Bone marrow (tissue), 2 donors: ENCODE measurements around the gene NACA.
"Not testable (repeated sequence)": the region's sequence is repeated elsewhere in the genome, so short reads cannot be mapped to it uniquely, and the experiment has no call there.

Experiments used
- DNase-seq, 2 donors: peaks; one replicate each; lab custom pipeline; 2025; lab: John Stamatoyannopoulos, UW

The NACA gene

DNA sequence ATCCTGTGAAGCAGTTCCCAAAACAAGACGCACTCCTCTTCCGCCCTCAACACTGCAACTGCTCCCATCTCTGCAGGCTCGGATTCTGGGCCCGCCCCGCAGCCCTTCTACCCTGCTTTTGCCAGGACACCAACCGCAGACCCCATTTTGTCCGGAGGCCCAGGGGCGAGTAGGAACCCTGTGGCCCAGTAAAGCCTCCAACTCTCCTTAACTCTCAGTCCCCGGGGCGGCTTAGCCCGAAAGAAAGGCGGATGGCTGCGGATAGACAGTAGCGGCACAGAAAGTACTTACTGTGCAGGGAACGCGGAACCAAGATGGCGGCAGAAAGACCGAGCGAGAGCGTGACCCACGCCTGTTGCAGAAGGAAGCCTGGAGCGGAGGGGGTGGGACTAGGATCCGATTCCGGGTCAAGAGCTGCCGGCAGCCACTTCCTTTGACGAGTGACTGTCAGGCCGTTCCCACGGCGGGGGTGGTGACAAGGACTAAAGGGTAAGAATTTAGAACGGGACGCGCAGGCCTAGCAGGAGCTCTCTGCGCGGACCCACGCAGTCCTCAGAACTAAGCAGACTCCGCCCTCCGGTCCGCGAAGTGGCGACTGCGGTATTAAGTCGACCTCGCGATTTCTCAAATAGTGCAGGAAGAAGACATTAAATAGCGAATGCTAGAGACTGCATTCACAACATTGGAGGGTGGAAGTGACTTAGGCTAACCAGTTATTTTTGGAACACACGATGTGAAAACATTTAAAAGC is at the start of gene NACA:
Gene NACA, minus strand, starts transcription at position 328 of the 751 bp plus-strand sequence. CDS start 778 bp downstream, outside the sequence.
- DNase-seq, result peak; percentile 87 to 99

DNA sequence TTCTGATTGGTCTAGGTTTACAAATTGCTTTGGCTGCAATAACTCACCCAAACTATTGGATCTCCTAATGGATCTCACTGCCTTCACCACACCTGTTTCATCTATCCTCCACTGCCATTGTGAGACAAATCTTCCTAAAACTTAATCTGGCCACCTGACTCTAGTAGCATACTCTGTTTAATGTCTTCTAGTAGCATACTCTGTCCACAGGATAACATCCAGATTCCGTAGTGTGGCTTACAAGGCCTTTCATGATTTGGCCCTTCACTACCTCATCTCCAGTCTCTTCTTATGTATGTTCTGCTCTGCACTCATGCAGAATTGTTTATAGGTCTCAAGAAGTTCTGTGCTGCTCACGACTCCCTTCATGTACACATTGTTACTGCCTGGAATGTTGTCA is 48.0 kb upstream of the NACA start:
- DNase-seq, result no peak

DNA sequence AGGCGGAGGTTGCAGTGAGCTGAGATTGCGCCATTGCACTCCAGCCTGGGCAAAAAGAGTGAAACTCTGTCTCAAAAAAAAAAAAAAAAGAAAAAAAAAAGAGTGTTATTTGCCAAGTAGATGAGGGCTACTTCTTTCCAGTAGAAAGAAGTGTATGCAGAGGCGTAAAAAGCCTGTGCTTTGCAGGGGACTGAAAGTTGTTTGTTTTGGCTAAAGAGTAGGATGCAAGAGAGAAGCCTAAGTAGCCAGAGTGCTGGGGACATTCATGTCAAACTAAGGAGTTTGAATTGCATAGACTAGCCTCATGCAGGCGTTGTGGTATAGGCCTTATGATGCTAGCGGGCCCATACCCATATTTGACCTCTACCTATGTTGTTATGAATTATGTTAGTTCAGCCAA is 47.5 kb upstream of the NACA start:
- DNase-seq, result no peak

DNA sequence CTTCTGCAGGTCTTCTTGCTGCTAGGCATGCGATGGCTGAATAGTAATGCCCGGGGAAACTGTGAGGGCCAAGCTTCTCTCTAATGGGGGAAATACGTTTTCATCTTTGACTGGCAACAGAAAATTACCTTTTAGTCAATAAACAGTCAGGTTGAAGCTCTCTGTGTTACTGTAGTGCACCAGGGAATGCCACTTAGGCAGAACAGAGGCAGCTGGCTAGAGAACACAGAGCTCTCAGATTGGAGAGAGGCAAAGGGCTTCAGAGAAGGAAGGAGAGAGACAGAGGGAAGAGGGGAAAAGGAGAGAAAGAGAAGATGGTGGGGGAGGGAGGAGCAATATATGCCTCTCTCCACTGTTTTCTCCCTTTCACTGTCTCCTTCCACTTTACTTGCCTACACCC is 44.8 kb upstream of the NACA start:
- DNase-seq, result no peak

DNA sequence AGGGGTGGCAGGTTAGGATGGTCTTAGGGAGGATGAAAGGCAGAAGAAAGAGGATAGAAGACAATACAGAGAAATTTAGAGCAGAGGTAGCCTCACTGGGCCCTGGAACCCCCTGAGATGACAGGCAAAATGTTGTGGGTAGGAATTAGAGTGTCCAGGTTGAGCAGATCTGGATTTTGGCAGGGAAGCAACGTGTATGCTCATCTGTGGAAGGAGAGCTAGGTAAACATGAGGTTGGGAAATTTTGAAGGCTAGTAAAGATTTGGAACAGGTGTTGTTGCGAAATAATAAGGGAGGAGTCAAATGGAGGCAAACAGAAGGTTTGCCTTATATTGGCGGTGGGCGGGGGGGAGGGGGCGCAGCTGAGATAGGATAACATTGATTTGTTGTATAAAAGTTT is 43.3 kb upstream of the NACA start:
- no peak for DNase-seq

DNA sequence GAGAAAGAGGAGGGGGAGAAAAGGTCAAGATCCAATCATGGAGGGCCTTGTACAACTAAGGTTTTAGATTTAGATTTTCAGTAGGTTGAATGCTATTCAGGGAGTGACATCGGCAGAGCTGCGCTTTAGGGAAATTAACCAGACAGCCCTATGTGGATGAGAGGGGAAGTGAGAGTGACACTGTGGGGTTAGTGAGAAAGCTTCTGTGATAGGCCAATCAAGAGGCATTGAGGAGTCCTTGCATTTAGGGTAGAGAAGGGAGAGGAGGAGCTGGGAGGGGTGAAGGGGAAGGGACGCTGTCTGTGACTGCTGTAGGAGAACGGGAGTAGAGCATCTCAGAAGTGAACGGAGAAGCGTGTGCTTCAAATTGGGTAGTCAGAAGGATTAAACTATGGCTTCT is 41.4 kb upstream of the NACA start:
- DNase-seq, result no peak

DNA sequence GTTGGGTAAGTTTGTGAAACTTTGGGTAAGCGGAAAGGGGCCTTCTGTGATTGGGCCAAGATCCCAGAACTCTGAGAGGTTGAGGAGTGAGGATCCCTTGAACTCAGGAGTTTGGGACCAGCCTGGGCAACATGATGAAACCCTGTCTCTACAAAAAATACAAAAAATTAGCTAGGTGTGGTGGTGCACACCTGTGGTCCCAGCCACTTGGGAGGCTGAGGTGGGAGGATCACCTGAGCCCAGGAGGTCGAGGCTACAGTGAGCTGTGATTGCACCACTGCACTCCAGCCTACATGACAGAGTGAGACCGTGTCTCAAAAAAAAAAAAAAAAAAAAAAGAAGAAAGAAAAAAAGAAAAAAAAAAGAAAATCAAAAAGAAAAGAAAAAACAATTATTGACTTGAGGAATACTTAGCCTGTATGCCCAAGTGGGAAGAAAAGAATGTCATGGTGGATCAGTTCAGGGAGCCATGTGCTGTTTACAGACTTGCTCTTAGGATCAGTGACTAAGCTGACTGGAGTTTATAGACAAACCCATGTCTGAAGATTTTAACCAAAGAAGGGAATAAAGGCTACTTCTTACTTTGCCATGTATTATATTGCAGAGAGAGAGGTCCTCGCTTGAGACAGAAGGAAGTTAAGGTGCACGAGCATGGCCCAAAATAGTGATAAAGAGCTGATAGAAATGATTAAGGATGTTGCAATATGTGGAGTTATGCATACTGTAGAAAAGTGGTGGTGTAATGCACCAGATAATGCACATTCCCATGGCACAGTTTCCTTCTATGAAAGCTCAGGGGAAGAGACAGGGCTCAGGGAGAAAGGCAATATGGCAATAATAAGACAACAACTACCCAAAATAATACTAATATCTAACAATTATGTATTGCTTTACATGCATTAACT is 38.9 kb upstream of the NACA start:
- no peak for DNase-seq

DNA sequence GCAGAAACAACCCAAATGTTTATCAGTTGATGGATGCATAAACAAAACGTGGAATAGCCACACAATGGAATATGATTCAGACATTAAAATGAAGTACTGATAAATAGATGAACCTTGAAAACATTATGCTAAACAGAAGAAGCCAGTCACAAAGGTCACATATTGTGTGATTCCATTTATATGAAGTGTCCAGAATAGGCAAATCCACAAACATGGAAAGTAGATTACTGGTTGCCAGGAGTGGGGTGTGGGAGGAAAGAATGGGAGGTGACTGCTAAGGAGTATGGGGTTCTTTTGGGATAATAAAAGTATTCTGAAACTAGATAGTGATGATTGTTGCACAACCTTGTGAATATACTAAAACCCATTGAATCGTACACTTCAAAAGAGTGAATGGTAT is 36.7 kb upstream of the NACA start:
- DNase-seq, result no peak

DNA sequence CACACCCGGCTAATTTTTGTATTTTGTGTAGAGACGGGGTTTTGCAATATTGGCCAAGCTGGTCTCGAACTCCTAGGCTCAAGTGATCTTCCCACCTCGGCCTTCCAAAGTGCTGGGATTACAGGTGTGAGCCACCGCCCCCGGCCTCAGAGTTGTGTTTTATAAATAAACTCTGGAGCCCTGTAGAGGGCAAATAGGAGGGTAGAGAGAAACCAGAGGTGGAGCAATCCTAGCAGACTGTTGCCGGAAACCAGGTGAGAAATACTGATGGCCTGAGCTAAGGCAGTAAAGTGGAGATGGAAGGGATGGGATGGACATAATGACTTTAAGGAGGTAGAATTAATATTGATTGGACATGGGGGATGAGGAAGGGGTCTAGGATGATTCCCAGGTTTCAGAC is 35.4 kb upstream of the NACA start:
- no peak for DNase-seq

DNA sequence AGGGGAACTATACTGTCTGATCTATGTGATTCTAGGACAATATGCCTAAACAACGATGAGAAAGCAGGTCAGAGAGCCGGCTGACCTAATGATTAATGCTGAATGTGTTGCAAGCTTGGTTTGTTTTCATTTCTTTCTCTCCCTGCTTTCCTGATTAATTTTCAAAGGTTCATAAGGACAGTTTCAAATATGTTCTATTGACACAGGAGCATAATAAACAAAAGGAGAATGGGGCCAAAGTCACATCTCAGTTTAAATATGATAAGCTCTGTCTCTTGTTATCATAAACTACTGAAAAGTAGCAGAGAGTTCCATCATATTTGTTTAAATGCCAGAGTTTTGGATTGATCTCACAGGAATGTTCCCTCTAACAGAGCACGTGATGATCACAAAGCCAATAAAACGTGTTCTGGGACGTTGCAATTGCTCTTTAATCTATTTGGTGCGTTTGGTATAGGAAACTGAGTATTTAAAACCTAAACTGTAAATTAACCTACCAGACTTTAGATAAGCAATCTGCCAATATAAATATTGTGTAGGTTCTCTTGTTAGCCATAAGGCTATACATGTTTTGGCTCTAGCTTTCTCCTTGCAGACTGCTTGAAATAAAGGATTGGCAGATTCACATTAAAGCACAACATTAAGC is 34.3 kb upstream of the NACA start:
- DNase-seq, result no peak

DNA sequence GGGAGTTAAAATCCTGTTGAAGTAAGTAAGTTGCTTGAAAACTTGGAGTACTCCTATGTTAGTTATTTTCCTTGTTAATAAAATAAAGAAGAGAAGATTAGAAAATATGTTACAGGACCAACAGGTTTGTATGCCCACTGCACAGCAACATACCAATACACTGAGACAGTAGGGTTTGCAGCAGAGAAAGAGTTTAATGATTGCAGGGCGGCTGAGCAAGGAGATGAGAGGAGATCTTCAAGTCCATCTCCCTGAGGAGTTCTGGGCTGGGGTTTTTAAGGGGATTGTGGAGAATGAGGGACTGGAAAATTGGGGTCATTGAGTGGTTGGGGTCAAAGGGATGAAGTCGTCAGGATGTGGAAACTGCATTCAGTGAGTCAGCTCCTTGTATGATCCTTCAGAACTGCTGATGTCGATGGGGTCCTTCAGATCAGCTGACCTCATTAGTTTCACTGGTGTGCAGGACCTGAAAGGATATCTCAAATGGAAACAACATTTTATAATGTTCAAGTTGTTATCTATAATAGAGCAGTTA is 33.7 kb upstream of the NACA start:
- no peak for DNase-seq

DNA sequence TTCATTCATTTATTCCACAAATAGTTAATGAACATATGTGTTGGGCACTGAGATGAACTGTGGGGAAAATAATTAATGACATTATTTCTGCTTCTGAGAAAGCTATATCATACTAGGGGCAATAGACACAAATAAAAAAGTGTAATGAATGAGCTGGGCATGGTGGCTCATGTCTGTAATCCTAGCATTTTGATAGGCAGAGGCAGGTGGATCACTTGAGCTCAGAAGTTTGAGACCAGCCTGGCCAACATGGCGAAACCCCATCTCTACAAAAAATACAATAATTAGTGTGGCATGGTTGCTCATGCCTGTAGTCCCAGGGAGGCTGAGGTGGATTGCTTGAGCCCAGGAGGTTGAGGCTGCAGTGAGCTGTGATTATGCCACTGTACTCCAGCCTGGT is 32.9 kb upstream of the NACA start:
- not testable (repeated sequence) for DNase-seq

DNA sequence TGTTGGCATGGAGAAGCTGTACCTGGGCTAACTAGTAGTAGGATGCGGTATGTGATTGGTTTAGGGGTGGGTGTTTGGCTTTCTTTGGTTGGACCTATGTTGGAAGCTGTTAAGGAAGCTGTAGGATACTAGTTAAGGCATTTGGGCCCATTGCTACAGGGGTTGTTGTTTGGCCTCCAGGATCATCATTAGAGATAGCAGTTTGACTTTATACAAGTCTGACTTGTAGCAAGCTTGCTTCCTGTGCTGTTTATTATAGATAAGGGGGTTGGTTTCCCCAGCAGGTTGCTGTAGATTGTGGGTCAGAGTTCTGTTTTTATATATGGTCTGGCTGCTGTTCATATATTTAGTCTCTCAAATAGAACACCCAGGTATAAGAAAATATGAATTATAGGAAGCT is 28.5 kb upstream of the NACA start:
- no peak for DNase-seq

DNA sequence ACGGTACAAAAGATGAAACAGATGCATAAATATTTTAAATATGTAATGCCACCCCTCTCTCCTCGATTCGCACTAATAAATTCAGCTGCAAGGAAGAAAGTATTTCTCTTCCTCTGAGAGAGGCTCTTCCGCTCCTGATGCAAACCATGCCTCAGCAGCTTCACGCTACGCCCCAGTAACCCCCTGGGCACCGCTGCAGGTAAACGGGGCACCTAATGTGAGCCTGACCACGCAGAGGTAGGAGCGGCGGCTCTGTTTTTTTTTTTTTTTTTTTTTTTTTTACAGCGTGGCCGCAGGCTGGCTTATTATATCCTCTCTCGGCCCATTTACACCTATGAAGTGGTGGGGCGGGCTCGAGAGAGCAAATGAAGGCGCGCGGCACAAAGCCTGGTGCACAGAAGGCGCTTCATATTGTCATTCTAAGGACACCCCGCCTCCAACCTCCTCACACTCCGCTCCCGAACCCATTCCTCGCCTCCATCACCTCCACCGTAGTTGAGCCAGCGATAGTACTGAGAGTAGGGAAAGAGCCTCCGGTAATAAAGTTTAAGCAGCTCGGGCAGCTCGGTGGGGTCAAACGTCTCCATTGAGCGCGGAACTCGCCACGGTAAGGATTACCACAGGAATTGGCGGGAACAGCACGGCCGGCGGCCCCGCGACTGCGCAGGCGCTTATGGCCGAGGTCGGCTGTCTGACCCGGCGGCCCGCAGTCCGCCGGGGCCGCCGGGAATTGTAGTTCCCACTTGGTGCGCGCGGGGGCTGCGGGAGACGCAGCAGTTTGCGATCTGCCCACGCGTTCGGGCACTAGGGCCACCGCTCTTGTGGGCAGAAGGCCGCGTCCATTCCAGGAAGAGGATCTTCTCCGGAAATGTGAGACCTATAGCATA is 26.9 kb upstream of the NACA start, which contains the start of gene PRIM1:
Gene PRIM1, minus strand, starts transcription at position 612 of the 887 bp plus-strand sequence. Its CDS starts 25 bp downstream, at position 587.
- peak; percentile 56 to 57 for DNase-seq

DNA sequence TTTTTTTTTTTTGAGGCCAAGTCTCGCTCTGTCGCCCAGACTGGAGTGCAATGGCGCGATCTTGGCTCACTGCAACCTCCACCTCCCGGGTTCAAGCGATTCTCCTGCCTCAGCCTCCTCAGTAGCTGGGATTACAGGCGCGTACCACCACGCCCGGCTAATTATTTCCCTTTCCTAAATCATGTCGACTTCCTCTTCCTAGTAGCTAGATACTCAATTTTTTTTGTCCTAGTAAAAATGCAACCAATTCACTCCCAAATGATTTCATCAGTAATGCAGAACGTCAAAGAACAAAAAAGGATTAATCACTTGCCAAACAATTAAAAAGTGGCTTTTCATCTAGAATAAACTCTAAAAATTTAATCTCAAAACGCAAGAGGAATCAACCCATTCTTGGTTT is 25.5 kb upstream of the NACA start:
- DNase-seq, result not testable (repeated sequence)

DNA sequence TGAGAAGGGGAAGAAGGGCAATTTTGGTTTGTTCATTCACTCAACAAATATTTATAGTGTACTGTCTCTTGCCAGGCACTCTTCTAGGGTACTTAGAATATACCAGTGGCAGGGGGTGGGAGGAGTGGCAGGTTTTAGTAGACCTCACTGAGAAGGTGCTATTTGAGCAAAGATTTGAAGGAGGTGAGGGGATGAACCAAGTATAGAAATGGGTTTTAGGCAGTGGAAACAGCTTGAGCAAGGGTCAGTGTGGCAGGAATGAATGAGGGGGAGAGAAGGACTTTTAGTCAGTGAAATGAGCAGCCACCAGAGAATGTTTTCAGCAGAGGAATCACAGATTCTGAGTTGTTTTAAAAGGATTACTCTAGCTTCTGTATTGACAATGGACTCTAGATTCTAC is 24.8 kb upstream of the NACA start:
- no peak for DNase-seq

DNA sequence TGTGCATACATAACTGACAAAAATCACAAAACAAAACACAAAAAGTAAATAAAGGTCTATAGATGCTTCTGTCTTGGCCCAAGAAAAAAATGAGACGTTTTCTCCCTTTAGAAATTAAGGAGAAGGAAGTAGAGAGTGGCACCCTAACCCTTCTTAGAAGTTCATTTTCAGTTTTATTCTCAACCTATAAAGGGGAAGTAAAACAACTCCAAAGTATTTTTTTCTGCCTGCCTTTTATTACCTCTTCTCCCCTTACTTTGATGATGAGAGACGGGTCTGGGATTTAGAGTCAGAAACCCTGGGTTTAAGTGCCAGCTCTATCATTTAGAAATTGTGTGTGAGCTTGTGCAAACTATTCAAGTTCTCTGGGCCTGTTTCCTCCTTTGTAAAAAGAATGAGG is 24.3 kb upstream of the NACA start:
- peak in 1 of 2 donors; percentile 45 for DNase-seq

DNA sequence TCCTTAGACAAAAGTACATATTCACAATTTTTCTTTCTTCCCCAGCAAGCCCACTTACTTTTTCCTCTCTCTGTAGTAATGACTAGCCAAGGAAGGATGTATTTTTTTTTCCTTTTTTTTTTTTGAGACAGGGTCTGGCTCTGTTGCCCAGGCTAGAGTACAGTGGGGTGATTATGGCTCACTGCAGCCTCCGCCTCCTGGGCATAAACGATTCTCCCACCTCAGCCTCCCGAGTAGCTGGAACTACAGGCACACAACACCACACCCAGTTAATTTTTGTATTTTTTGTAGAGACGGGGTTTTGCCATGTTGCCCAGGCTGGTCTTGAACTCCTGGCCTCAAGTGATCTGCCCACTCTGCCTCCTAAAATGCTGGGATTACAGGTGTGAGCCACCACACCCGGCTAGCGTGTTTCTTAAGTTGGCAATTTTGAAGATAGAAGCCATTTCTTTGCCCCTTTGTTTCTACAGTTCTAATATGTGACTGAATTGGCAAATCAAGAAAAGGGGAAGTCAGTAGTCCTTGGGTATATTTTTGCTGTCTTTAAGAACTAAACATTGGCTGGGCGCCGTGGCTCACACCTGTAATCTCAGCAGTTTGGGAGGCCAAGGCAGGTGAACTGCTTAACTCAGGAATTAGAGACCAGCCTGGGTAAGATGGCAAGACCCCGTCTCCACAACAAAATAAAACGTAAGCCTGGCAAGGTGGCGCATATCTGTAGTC is 3.2 kb upstream of the NACA start:
- no peak for DNase-seq

DNA sequence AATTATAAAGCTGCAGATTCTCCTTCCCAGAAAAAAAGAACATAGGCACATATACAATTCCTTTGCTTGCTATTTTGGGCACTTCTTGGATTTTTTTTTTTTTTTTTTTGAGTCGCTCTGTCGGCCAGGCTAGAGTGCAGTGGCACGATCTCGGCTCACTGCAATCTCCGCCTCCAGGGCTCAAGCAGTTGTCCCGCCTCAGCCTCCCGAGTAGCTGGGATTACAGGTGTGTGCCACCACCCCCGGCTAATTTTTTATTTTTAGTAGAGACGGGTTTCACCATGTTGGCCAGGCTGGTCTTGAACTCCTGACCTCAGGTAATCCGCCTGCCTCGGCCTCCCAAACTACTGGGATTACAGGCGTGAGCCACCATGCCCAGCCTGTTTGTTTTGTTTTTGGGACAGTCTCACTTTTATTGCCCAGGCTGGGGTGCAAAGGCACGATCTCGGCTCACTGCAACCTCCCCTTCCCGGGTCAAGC is 1.1 kb upstream of the NACA start:
- DNase-seq, result not testable (repeated sequence)

DNA sequence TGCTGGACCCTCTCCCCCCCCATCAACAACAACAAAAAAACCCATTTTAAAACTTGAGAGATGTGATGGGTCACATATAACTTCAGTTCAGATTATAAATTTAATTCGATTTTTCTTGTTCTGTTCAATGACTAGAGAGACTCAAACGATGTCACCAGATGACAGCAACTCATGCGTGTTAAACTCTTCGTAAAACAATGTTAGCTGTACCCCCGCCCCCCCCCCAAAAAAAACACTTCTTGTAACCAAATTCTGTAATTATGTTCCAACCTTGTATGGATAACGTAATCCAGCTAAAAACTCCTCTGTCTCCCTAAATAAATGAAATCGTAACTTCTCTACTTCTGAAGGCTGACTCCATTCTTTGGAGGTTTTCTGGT is 614 bp upstream of the NACA start:
- no peak for DNase-seq

DNA sequence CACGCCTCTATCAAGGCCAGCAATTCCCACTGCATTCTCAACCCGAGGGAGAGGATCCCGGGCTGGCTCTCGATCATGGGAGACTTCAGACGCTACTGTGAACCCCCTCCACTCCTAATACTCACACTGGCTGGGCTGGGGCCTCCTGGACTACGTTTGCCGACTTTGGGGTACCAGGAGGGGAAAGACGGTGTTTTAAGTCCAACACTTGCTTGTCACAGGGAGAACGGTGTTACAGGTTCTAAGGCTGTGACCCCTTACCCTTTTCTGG is 463 bp downstream of the NACA start:
- no peak for DNase-seq
